Left kidney (tissue), 2 donors: ENCODE measurements around the gene TMEM123. TPM values are rescaled to one million over a fixed set of nuclear protein-coding genes. Genes with fewer than 3 reads are reported as not detected.

Experiments used
- DNase-seq: peaks from one replicate; pipeline ENCODE4 v3.0.0-alpha.2; 2013
- polyA plus RNA-seq: library from polyadenylated mRNA; unstranded; fragments of 120-200 nt; gene quantifications from one replicate; pipeline ENCODE4 v1.2.1, GENCODE V29; 2013; ENCODE audit not compliant: insufficient read length

The TMEM123 gene
- polyA plus RNA-seq, 1 donor: 301 TPM

GRCh38 chr11:102476812-102477211 lies 24.2 kb upstream of the TMEM123 start:
- DNase-seq: no peak

GRCh38 chr11:102476069-102476468 lies 23.5 kb upstream of the TMEM123 start:
- no peak for DNase-seq

DNA sequence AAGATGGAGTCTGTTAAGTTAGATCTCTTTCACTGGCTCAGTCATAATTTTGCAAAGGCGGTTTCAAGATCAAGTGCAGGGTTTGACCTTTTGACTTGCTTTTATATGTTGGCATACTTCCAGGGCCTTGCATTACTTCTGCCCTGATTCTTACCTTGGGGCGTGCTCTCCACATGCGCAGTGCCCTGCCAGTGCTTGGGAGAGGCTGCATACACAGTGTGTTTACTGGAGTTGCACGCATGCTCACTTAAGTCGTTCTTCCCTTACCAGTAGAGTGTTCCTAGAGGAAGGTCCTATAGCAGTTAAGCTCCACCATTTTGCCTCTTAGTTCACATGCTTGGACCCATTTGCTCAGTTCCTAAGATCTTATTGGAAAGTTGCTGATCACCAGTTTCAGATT lies 21.0 kb upstream of the TMEM123 start:
- no peak for DNase-seq

DNA sequence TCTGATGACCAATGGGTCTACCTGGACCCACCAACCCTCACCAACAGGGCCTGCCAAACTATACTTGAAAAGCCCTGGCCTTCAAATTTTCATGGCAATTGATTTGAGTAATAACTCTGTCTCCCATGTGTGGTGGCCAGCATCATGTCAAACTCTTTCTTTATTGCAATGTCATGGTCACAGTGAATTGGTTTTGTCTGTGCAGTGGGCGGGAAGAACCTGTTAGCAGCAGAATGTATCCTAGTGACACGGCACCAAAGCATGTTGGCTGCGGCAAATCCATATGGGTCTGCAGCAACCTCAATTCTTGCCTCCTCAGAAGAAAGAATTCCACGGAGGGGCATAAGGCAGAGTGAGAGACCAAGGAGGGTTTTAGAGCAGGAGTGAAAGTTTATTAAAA lies 19.6 kb upstream of the TMEM123 start:
- no peak for DNase-seq

DNA sequence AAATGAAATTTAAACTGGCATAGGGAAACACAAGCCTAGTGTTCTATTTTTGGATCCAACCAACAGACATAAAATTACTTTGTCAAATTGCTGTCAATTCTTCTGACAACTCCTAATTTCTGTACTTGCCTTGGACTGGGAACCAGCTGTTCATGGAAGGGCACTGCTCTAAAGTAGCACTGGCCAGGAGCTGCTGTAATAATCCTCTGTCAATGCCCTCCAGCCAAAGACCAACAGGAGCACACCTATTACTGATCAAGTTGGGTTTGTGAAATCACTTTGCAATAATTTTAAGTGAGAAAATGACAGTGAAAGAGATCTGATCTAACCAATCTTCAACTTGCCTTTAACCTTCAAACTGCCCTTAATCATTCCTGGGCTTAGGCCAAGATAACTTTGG lies 18.9 kb upstream of the TMEM123 start:
- DNase-seq: no peak

DNA sequence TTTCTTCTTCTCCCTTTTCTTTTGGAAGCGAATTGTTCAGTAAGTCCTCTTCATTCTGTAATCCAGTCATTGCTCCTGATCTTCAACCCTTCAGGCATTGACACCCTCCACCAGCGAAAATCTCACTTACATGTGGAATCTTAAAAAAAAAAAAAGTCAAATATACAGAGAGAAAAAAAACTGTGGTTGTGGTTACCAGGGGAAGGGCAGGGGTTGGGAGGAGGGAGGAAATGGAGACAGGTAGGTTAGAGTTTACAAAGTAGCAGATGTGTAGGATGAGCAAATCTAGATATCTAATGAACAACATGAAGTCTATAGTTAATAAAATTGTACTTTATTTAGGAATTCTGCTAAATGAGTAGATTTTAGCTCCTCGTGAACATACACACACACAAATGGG lies 17.7 kb upstream of the TMEM123 start:
- DNase-seq: no peak

DNA sequence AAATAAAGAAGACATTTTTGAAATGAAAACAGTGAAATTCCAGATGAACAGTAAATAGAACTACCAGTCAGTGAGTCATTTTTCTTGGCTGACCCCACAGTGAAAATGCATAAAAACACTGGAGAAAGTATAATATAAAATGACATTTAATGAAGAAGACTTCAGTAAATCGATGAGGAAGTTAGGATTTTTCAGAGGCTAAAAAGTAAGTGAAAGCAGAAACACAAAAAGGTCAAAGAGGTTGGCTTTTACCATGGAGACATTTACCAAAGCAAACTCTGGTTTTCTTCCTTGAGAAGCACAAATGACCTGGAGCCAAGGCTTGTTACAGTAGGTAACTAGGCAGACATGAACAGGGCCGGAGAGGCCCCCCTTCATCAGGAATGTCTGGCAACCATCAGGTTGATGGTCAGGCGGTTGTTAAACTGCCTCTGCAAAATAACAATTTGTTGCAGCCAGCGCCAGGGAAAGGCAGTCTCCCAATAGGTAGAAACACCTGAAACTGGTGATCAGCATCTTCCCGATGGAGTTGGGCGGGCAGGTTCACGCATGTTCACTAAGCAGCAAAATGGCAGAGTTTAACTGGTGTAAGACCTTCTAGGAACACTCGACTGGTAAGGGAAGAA lies 16.7 kb upstream of the TMEM123 start:
- DNase-seq: no peak

GRCh38 chr11:102468616-102469195 lies 16.1 kb upstream of the TMEM123 start:
- DNase-seq: no peak

- DNase-seq: no peak
Observed at GRCh38 chr11:102467853-102468580, 15.5 kb upstream of the TMEM123 start.

DNA sequence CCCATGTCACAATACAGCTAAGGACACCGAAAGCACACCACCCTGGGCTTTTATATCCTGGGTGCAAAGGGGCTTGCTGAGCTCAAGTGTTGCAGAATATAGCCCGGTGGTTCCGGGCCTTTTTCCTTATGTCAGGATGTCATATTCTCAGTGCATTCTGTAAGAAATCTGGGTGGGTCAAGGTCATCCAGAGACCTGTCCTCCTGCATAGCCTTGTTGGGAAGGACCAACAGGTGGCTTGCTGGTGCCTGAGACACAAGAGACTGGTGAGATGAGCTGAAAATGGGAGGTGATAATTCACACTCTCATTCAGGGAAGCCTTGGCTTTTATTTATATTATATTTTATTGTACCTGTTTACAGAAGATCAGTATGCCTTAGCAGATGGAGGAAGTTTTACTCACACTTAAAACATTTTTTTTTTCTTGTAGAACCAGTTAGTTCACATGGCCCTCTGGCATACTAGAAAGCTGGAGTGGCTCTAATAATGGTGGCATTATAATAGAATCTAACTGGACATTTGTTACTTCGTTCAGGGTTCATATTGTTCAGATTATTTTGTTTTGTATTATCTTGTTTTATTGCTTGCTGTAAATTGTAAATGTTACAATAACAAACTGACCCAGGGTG lies 14.6 kb upstream of the TMEM123 start:
- DNase-seq: no peak

DNA sequence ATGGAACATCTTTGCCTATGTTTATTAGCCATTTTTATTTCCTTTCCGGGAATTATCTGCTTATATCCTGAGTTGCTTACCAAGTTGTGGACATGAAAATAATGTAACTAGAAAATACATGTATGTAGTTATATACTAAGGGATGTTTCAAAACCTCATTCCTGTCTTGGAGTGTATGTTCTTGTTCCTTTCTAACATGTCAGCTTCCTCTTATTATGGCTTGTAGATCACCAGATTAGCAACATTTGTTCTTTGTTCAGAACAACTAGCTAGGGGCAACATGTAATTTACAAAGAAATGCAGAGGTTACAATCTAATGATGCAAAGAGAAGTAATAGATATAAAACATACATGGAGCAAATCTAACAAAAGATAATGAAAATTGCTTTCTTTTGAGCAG lies 13.1 kb upstream of the TMEM123 start:
- DNase-seq: no peak

DNA sequence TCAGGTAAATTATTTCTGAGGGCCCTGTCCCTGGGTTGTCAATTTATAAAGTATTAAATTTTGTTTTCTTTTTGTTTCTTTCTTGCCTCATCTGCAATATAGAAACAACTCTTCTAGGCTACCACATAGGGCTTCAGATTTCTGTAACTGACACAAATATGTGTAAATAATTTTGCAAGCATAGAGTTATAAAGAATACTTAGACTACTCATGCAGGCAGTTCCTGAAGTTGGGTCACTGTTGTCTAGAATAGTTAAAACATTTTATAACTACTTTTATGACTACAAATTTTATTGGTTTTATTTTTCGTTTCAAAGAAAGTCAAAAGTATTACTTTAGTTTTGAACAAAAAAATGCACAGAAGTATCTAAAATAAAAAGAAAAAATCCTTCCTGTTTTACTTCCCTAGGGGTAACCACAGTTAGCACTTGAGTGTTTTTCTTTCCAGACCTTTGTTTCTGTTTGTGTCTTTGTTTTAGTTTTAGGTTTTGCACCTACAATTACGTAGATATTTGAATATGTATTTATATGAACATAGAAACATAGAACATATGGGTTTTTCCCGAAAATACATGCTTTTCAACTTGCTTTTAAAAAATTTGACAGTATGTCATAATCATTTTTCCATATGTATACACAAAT lies 12.4 kb upstream of the TMEM123 start:
- DNase-seq: no peak

DNA sequence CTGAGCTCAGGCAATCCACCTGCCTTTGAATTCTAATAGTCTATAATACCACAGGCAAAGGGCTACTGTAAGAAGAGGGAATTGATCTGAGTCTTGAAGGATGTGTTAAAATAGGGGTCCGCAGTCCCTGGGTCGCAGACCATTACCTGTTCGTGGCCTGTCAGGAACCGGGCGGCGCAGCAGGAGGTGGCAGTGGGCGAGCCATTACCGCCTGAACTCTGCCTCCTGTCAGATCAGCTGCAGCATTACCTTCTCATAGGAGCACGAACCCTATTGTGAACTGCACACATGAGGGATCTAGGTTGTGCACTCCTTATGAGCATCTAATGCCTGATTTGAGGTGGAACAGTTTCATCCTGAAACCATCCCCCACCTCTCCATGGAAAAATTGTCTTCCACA lies 11.5 kb upstream of the TMEM123 start:
- DNase-seq: no peak

DNA sequence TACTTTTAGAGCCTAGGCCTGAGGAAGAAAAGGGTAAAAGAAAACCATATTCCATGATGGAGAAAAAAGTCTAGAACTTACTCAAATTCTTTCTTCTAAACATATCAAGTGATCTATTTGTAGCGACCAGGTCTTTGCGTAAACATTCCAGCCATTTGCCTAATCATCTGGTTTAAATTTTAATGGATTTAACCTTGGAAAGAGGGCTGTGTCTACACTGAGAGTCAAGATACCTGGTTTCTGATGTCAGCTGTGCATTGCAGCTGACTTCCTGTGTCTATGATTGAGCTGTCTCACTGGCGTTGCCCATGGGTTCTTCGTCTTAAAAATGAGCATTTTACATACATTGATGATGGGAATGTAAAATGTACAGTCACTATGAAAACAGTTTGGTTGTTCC lies 10.0 kb upstream of the TMEM123 start:
- DNase-seq: no peak

- DNase-seq: no peak
Observed at GRCh38 chr11:102459393-102459792, 6.8 kb upstream of the TMEM123 start.

DNA sequence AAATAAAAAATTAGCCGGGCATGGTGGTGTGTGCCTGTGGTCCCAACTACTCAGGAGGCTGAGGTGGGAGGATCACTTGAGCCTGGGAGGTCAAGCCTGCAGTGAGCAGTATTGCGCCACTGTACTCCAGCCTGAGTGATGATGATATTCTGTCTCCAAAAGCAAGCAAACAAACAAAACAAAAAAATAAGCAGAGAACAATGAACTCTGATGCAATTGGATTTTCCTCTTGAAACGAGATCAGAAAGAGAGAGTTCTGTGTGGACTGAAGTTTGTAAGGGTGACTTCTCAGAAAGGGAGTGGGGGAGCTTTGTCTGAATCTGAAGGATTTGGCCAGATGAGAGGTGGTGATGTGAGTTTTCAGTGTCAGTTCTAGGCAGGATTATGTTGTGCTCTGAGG lies 6.0 kb upstream of the TMEM123 start:
- no peak for DNase-seq

DNA sequence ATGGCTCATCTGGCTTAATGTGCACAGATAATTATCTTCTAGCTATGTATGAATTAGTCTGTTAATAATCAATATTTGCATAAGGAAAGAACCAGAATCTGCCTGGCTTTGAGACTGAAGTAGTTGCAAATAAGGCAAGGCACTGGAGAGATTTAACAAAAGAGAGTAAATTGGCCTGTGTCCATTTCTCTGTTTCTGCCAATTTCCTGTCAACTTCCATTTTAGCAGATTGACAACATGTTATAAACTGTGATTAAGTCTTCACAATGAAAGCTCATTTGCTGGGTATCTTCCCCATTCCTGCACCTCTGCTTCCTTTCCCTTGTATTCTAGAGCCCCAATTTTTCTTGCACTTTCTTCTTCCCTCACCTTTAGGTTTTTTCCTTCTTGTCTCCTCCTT lies 5.3 kb upstream of the TMEM123 start:
- DNase-seq: no peak

GRCh38 chr11:102457056-102457677 lies 4.6 kb upstream of the TMEM123 start:
- DNase-seq: no peak

DNA sequence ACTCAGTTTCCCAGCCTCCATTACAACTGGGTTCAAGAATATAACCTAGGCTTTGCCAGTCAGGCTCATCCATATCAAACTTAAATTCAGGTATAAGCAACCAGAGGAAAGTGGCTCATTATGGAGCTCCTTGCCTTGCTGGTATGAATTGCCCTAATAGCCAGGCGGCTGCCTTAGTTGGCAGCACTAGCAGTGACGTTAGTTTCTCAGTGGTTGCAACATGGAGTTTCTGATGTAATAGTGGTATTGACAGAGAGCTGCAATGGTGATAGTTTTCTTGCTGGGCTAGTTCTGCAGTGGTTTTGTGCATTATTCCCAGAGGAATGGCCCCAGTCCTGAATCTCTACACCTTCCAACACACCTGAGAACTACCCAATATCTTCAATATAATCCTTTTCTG lies 3.8 kb upstream of the TMEM123 start:
- DNase-seq: no peak

- DNase-seq: no peak
Observed at GRCh38 chr11:102453921-102454320, 1.4 kb upstream of the TMEM123 start.

DNA sequence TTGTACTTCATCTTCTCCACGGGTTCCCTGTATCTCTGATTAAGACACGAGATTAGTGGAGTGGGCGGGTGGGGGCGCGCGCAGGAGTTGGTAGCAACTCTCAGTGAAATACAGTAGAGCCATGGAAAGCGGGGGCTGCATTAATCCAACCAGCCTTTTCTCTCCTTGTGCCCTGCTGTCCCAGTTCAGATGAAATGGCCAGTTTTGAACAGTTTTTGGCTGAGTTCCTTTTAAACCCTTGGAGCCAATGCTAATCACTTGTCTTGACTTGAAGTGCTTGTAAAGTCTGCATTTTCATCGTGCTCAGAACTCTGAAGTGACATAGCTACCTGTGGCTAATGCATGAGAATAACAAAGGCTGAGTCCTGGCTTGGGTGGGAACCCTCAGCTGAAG lies 734 bp upstream of the TMEM123 start:
- no peak for DNase-seq
